ENCODE results near the gene ZNF274. TPM values are rescaled to one million over a fixed set of nuclear protein-coding genes. Genes with fewer than 3 reads are reported as not detected.

Gene ZNF274
- total and polyA plus RNA-seq, 10 of the 15 experiments (the other 5 are each of a cell fraction or from before 2014, with no cell fraction given) = 2.7 to 17.6 (median 14.3) TPM

GRCh38 chr19:58218899-58219298 is 36.0 kb downstream of the ZNF274 start:
- Histone ChIP-seq H3K79me2 (ENCODE audit: control insufficient read depth, insufficient read depth, low read length) (no peaks in the 10 kb centered on the region), H3K36me3 (ENCODE audit: control insufficient read depth in 2 of 2, insufficient read depth in 2 of 2, low read length in 1 of 2) (no peaks in the 10 kb centered on the region; a peak in 1 of 4 replicates), H3K4me1 (ENCODE audit: control insufficient read depth, insufficient read depth, low read length) (no peaks in the 10 kb centered on the region), H3K27me3 (replicated peaks in 1 of 2; ENCODE audit: control insufficient read depth in 2 of 2, insufficient read depth in 2 of 2, low read length in 1 of 2) (no peaks in the 10 kb centered on the region), H2AFZ (ENCODE audit: control insufficient read depth, low read depth, low read length) (no peak overlapping the region), H3K9ac (ENCODE audit: control insufficient read depth, insufficient read depth, low read length) (no peak overlapping the region), H3K9me3 (replicated peaks; ENCODE audit: control insufficient read depth, insufficient read depth, low read length) (peaks cover 9% of the 10 kb centered on the region; the same call in 2 of the 3 replicates), H4K20me1 (ENCODE audit: control insufficient read depth, insufficient read depth) (no peaks in the 10 kb centered on the region), H3K4me3 (no peak overlapping the region), H3K4me2 (ENCODE audit: control insufficient read depth, insufficient read depth) (no peak overlapping the region), H3K27ac (ENCODE audit: control insufficient read depth, insufficient read depth) (no peak overlapping the region)
- WGBS (ENCODE audit: insufficient coverage, insufficient replicate concordance, low lambda C conversion rate, missing lambda C conversion rate) = 48% methylated on average over 9 of the region's 9 CpGs
- in situ Hi-C loops (cut with MboI) = no loop called here
- ATAC-seq = peak; percentile 75
- intact Hi-C loops (cut with micrococcal nuclease; ENCODE audit: unreplicated experiment) = no loop called here
- ChIA-PET CTCF (interaction anchor here (1.1 kb wide), 1 partner anchor 233 kb away, joined by 3 read pairs; the partner anchor contains the start of gene ZNF324B), SMC1A (ENCODE audit: uncharacterized antibody, unreplicated experiment) (no interaction called here), POLR2A (no interaction called here), RAD21 (ENCODE audit: unreplicated experiment) (interaction anchor here (0.6 kb wide), 1 partner anchor 53 kb away, joined by 4 read pairs; no protein-coding TSS in a partner anchor)
- FAIRE-seq = no peak
- TF ChIP-seq ATF7 (IDR thresholded peaks at IDR 0.05; ENCODE audit: low read depth) = no peak
- 0 out of 2 replicates have a peak, but pooled peaks have one; percentile 5 for TF ChIP-seq RAD21 (IDR thresholded peaks at IDR 0.05; ENCODE audit: insufficient read depth, low read depth, low read length)
- peak in 1 of 3 experiments; percentile 37; a peak in 2 of 6 replicates for TF ChIP-seq CTCF (IDR thresholded peaks at IDR 0.05 in 2 of 3, conservative IDR thresholded peaks at IDR 0.05 in 1 of 3; ENCODE audit: control insufficient read depth in 2 of 3, extremely low read depth in 1 of 3, insufficient read depth in 1 of 3, low read depth in 3 of 3, low read length in 3 of 3)
- no peak for TF ChIP-seq ZNF274 (IDR thresholded peaks at IDR 0.05; ENCODE audit: insufficient read depth, insufficient read length)
- no TSS peak for BruUV-seq (replicated peaks)
- DNase-seq (ENCODE audit: low read depth, low spot score) = no peak
